ENCODE data around the gene SIN3A. TPM values are rescaled to one million over a fixed set of nuclear protein-coding genes. Genes with fewer than 3 reads are reported as not detected.

SIN3A gene
- total RNA-seq, 1 experiment from 2014 or later, result 12.8 TPM

DNA sequence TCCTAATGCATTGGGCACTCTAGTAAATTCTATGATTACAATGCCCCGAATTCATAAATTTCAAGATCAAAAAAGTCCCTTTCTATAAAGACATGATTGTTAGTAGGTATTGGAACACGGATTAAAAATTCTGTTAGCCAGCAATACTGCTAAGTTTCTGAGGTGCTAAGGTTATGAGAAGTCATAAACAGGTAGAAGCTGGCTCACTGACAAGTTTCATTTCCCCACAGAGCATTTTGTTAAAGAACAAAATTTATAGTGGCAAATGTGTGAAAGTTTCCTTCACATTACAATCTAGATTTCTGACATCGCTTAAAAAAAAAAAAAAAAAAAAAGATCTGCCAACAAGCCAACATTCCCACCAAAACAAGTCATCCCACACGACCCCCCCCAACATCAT, 70.7 kb downstream of the SIN3A start:
- no peak for DNase-seq (ENCODE audit: low spot score)

DNA sequence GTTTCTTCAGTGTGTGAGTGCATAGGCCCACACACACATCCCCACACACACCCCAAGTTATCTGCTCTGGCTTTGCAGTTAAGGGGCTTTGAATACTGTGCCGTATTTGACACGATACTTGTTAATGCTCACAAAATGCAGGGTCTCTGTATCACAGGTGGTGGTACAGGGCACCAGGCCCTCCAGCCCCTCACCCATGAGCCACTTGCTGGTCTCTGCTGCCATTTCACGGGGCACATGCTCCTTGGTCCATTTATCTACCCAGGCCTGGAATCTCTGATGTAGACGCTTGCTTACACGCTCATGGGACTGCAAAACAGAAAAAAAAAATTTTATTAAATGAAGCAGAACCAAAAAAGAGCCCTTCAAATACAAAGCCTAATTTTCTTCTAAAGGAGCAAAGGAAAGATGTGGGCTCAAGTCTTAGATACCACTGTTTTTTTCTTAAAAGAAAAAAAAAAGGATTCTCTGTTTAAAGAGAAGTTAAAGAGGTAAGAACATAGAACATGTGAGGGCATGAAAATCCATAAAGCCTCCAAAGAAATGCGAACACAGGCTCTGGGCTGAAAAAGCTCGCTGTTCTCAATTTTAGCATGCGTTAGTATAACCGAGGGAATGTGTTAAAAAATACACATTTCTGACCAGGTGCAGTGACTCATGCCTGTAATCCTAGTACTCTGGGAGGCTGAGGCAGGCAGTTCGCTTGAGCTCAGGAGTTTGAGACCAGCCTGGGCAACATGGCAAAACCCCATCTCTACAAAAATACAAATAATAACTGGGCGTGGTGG, 79.4 kb downstream of the SIN3A start:
- DNase-seq (ENCODE audit: low spot score), result no peak

DNA sequence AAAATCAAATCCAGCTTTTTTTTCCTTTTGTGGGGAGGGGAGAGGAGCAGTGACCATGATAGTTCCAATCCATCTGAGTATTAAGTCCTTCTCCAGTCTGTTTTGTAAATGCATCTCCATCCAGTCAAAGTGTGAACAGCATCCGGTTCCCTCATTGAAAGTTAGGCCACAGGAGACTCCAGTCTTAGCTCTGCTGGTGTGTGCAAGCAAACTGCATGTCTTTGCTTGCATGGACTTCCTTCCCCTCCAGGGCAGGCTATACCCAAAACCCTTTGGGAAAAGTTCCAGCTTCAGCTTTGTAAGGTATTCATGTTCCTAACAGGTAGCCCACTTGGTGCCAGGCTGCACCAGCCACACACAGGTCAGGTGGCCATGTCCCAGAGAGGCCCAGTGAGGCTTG, 80.0 kb downstream of the SIN3A start:
- DNase-seq (ENCODE audit: low spot score), result no peak

DNA sequence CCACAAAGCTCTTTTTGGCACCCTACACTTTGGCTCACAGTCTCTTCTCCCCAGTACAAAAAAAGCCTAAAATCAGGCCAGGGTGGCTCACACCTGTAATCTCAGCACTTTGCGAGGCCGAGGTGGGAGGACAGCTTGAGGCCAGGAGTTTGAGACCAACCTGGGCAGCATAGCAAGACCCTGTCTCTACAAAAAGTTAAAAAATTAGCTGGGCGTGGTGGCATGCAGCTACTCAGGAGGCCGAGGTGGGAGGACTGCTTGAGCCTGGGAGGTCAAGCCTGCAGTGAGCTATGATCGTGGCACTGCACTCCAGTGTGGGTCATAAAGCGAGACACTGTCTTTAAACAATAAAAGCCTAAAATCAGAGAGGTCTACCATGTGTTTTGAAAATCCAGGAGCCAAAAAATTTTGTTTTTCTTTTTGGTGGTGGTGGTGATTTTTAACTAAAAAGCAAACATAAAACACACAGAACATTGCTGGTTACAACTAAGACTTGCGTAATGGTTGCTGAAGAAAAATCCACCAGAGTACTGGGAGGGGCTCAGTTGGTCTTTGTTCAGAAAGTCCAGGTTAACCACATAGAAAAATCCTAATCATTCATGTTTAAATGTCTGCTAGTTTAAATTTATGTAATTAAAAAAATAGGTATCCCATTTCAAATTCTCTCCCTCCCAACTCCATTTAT, 81.5 kb downstream of the SIN3A start:
- DNase-seq (ENCODE audit: low spot score), result no peak

DNA sequence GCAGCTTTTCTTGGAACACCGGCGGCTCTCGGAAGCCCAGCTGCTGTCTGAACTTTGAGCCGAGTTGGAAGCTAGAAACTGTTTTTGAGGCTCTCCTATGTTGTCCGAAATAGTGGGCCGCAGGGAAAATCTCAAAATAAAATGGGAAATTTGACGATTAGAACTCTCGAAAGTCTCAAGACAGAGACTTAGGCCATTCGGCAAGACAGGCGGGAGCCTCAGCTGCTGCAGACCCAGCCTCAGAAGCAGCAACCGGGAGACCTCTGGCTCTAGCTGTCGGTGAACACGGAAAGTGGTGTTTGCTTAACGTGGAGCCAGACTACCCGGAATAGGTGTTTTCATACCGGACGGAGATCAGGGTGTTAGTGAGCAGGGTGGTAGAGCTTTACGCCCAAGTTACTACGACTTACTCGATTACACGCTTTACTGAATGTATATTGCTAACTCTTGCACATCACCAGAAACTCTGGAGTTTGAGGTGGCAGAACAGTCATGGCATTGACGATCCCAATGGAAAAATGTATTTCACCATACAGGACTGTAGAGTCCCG, 82.7 kb downstream of the SIN3A start:
- DNase-seq (ENCODE audit: low spot score), result no peak

DNA sequence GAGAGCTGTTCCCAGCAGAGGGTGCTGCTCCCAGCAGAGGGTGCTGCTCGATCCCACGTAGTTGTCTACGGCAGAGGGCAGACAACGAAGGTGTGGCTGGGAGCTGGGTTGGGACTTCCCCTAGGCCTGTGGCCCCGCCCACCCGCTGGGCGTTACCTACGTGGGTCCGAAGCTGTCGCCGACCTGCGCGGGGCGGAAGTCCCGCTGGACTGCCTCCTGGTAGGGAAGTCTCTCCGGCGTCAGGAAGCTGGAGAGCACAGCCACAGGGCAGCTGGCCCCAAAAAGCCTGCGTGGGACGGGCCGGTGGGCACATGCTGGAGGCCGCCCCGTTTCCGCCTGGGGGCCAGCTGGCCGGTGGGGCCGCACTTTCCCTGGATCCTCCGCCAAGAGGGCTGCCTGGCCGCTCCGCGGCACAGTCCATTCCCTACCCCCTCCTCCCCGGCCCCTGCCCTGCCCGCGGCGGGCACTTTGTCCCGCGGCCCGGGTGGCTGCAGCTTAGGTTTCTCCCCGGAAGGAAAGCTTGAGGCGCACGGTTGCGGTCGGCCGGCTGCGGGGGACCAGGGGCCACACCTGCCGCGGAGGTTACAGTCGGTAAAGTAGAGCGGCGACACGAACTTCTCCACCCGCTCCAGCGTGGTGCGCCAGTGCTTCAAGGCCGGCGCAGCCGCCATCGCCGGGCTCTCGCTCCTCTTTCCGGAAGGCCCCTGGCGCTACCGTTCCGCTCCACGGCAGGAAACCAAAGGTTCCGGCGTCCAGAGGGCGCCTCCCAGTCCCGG, 83.4 kb downstream of the SIN3A start, which contains the start of gene MAN2C1:
MAN2C1 (minus strand) TSS at position 695 of the 776 bp plus-strand sequence; CDS start at position 671, 24 bp downstream.
- peak; percentile 92 for DNase-seq (ENCODE audit: low spot score)

DNA sequence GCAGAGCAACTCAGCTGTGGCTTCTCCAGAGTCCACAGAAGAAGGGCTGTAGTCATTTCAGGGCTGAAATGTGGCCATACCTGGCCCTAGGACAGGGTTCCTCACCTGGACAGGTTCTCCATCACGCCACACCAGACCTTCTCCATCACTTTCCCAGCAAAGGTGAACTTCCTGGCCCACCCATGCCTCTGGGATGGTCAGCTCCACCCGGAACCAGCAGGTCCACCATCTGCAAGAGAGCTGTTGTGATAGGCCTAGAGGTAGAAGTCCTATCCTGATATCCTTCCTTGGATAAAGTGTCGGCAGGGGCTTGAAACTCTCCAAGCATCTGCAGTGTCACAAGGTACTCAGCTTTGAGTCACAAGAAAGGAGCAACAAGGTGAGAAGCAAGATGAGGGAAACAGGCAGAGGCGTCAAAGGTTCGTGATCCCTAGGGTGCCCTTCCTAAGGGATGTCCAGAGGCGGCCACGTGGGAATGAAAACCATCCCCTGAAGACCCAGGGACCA, 84.0 kb downstream of the SIN3A start:
- DNase-seq (ENCODE audit: low spot score), result no peak

DNA sequence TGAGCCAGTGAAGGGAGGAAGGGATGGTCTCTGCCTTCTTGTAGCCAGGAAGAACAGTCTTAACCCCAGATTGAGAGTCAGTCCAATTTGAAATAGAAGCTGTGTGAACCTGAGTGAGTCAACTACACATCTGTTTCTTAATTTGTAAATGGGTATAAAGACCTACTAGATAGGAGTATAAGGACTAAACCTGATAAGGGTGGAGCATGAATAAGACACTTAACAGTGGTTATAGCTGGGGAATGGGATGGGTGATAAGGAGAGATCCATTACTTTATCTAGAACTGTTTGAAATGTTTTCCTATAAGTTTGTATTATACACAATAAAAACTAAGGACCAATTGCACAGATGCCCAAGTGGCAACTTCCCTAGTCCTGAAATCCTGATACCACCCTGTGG, 84.5 kb downstream of the SIN3A start:
- no peak for DNase-seq (ENCODE audit: low spot score)

DNA sequence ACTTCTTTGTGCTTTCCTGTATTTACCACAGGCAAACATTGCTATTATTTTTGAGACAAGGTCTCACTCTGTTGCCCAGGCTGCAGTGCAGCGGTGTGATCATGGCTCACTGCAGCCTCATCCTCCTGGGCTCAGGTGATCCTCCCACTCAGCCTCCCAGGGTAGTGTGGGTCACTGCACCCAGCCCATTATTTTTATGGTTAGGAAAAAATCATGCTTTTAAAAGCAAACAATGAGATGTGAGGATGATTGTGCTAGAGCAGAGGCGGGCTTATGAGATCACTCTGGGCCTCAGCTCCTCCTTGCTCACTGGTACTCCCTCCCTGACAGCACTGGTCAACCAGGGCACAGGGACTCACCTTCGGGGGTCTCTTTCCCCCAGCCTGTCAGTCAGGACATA, 85.3 kb downstream of the SIN3A start:
- no peak for DNase-seq (ENCODE audit: low spot score)

DNA sequence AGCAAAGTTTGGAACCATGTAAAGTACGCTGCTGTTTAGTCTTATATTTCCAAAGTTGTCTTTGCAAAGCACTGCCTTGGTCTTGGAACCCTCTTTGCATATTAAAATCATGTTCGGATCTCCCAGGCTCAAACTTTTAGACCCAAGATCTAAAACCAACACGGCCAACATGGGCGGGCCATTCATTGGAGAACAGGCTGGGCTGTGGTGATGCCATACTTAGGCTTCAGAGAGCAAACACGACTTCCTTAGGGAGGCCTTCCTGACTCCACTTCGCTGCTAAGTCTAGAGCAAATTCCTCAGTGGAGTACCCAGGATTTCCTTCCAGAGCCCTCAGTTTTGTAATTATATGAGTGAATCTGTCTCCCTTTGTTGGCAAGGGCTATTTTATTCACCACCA, 86.6 kb downstream of the SIN3A start:
- no peak for DNase-seq (ENCODE audit: low spot score)

DNA sequence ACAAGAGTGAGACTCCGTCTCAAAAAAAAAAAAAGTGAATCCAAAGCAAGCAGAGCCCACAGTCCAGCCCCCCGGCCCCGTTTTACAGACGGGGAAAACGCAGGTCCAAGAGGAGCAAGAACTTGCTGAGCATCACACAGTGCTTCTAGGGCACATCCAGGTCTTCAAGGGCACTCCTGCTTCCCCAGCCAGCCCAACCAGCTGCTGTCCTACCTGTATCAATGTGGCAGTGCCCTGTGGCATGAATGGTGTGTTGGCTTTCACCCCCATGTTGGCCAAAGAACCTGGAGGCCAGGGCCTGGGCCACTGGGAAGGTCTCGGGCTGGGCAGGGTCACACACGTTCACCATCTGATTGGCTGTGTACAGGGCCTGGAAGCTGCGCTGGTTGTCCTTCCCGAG, 87.7 kb downstream of the SIN3A start:
- no peak for DNase-seq (ENCODE audit: low spot score)

DNA sequence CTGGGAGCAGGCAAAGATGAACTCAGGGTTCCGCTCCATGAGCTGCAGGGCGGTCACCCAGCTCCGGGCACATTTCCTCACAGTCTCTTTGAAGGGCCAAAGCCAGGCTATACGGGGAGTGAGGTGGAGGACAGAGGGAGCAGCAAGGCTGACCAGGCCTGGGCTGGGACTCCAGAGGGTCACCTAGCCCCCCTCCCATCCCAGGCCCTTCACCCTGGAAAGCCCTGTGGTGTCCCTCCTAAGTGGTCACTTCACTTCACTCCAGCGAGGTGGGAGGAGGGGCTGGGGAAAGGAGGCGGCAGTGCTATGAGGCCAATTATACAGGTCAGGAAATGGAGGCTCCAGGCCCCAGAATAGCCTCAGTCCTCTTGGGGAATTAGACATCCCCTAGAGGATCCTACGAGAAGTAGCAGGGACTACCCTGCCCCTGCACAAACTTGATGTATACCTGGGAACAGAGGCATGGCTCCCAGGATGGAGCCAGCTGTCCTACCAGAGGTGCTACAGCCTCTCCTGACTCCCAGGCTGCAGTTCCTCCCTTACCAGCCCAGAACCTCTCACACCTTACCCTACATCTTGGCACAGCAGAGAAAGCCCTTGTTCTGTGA, 88.7 kb downstream of the SIN3A start:
- no peak for DNase-seq (ENCODE audit: low spot score)

DNA sequence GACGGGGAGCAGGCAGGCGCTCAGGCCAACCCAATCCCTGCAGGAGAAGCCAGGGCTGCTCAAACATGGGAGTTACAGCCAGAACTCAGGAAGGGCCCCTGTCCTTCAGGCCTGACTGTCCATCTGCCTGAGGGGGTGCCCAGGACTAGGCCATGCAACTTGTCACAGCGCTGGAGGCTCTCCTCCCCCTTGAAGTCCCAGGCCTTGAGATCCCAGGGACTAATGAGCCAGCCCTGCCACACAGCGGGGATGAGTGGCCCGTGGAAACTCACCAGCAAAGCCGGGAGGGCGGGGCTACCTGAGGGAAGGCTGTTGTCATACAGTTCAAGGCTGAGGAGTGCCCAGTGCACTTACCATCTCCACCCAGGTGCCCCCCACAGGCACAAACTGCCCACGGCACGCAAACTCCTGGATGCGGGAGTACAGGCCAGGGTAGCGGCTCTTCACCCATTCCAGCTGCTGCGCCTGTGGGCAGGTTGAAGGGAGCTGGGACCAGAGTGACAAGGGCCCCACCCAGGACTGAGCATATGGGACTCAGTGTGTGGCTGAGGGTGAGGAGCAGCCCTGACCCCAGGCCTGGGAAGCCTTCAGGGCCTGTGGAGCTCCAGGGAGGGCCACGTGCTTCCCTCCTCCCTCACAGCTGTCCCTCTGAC, 89.4 kb downstream of the SIN3A start:
- no peak for DNase-seq (ENCODE audit: low spot score)

DNA sequence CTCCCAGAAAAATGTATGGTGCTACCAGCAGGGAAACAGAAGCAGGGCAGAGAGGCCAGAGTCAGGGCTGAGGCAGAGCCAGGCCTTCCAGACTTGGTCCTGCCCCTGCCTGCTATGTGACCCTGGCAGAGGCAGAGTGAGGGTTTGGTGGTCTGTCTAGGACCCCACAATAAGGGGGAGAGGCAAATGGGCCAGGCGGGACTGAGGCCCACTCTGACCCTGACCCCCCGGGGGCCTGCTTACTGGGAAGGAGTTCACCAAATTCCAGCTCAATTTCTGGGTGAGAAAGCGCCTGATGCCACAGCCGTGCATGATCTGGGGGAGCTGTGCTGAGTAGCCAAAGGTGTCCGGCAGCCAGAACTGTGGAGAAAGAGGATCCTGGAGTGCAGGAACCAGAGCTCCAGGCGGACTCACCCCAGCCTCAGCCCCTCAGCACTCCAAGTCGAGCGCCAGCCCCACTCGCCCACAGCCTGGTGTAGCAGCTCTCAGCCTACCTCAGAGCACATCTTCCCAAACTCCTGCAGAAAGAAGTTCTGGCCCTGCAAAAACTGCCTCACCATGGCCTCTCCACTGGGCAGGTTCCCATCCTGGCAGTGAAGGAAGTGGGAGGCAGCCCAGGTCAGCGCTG, 90.0 kb downstream of the SIN3A start:
- DNase-seq (ENCODE audit: low spot score), result no peak

DNA sequence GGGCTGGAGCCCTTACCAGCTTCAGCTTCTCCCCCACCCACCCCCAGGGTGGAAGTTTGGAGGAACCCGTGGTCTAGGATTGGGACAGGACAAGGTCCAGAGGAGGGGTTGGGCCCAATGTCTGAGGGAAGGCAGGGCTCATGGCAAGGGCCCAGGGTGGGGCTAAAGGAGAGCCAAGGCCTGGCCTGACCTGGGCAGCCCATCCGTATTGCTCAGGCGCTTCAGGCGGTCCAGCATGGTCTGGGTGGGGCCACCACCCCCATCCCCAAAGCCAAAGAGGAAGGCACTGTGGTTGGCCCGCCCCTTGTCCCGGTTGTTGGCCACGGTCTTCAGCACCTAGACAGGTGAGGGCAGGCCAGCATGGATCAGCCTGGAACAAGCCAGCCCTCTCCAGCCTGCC, 90.6 kb downstream of the SIN3A start:
- DNase-seq (ENCODE audit: low spot score), result no peak

DNA sequence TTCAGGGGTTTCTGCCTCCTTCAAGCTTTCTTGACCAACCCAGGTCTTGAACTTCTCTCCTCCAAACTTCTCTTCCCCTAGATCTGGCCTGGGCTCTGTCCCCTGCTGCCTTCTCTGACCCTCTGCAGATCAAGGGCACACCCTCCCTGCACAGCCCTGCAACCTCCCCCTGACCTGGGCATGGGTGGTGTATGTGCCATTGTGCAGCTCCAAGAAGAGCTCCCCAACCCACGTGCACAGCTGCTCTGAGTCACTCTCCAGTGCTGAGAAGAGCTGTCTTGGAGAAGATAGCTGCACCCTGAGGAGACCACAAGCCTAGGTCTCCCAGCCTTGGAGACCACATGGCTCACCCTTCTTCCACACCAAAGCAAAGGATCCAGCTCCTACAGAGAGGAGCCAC, 91.1 kb downstream of the SIN3A start:
- no peak for DNase-seq (ENCODE audit: low spot score)

DNA sequence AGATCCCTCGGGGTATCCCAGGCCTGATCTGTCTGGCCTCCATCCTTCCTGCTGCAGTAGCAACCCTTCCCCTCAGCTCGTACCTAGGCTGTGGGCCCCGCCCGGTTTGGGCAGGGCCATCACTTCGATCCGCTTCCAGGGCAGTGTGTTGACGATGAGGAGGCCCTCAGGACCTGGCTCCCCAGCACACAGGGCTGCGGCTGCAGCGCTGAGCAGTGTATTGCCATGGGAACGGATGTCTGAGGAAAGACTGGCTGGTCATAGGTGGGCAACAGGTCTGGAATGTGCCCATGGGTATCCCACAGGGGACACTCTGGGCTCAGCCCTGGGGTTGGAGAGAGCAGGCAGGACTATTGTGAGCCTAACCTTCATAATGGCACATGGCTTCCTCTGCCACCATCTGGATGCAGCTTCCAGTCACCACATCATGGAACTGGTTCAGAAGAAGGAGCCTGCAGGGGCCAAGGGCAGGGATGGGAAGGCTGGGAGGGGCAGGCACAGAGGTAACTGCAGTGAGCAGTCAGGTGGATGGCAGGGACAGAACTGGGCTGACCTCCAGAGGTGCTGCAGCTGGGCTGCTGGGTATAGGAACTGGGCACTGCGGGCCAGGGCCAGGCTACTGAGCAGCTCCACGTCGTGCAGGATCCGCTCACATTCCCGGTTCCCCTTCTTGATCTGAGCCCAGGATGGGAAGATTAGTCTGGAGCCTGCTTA, 91.8 kb downstream of the SIN3A start:
- DNase-seq (ENCODE audit: low spot score), result no peak

DNA sequence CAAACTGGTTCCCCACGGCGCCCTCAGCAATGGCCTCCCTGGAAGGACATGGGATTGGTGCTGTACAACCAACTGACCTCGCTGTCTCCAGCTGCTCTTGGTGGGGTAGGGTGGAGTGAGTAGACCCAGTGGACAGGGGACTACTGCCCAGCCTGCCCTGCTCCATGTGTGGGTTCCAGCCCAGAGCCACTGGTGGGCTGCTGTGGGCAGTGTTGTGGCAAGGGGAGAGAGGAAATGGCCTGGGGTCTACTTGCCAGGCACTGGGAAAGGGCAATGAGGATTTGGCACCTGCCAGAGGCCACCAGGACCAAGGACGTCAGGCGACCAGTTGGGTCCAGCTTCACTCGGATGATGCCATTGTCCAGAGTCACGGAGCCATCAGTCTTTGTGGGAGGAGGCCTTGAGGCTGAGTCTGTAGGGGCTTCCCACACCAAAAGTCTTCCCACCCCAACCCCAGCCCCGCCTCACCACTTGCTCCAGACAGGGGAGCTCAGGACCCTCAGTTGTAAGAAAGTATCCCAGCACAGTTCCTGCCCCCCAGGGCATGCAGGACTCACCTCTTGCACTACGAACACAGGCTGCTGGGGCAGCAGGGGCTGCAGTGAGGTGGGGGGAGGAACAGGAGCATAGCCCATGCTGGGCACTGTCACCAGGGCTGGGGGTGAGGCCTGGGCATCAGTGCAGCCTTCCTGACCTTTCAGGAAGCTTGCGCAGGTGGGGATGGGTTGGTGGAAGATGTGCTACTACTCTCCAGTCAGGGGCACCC, 92.5 kb downstream of the SIN3A start:
- no peak for DNase-seq (ENCODE audit: low spot score)

DNA sequence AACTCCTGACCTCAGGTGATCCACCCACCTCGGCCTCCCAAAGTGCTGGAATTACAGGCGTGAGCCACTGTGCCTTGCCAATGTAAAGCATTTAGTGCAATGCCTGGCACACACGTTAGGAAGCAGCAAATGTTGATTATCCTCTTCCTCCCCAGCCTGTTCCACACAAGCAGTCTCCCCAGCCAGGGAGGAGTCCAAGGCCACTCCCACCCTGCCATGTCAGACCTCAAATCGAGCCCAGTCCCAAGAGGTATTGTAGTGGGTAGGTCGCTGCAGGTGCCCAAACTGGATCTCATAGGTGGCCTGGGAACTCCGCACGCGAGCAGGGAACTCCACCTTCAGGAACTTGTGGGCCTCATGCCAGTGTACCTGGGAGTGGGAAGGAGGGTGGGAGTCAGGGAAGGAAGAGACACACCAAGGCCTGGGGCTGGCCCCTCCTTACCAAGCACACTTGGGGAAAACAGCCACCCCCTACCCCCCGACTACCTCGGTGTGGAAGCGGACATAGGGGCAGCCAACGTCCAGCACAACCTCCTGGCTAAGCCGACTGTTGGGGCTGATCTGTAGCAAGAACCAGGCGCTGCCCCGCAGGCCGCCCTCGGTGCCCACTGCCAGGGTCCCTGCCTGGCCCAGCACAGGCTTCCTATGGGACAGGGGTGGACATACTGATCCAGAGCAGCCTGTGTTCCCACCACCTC, 93.4 kb downstream of the SIN3A start:
- no peak for DNase-seq (ENCODE audit: low spot score)

Data from A172 (cell line).